IMR-90 (cell line): Measurements from ENCODE around the gene SMC6. TPM values are rescaled to one million over a fixed set of nuclear protein-coding genes. Genes with fewer than 3 reads are reported as not detected.

Experiments used
- ATAC-seq: fragments of 200-7000 bp; cut with Tn5 transposase; 2 replicates; pipeline ENCODE4 v1.9.1; 2020; ENCODE audit warnings: low read depth, mild to moderate bottlenecking, moderate library complexity
- BruUV-seq: library from RNA; stranded (reverse); fragments of 400-500 nt; replicated peaks from 2 replicates; lab custom pipeline; 2021; lab: Mats Ljungman, UMichigan
- CTCF ChIA-PET: fragments of 300-600 bp; formaldehyde crosslinking; extraction: SDS; loops from one replicate; lab custom pipeline; 2021; ENCODE audit warnings: antibody characterized with exemption; lab: Yijun Ruan, JAX
- POLR2A ChIA-PET: fragments of 300-600 bp; sonication (Branson Sonifier 250); formaldehyde crosslinking; loops from one replicate; lab custom pipeline; 2022; ENCODE audit warnings: antibody characterized with exemption; ENCODE audit not compliant: unreplicated experiment; lab: Charles Lee
- DNase-seq: peaks from one replicate; pipeline ENCODE4 v3.0.0; 2013
- H2AFZ ChIP-seq: replicated peaks from 2 replicates; pipeline ENCODE3; 2013; ENCODE audit warnings: low read length, mild to moderate bottlenecking; ENCODE audit not compliant: poor library complexity
- H2AK5ac ChIP-seq: 2 replicates; pipeline ENCODE4 v1.6.1; 2013; ENCODE audit warnings: low read depth, low read length, inconsistent platforms
- H2AK9ac ChIP-seq: replicated peaks from 2 replicates; pipeline ENCODE3; 2013; ENCODE audit warnings: mild to moderate bottlenecking, low read depth, low read length, moderate library complexity; ENCODE audit not compliant: poor library complexity
- H2BK120ac ChIP-seq: 2 replicates; pipeline ENCODE4 v1.6.1; 2013; ENCODE audit warnings: low read depth, low read length, inconsistent platforms
- H2BK15ac ChIP-seq: 3 replicates; pipeline ENCODE4 v1.6.1; 2013; ENCODE audit warnings: low read depth, low read length, inconsistent platforms
- H2BK20ac ChIP-seq: 2 replicates; pipeline ENCODE4 v1.6.1; 2013; ENCODE audit warnings: low read depth, mild to moderate bottlenecking, inconsistent platforms, low read length, moderate library complexity
- H2BK5ac ChIP-seq: 2 replicates; pipeline ENCODE4 v1.6.1; 2013; ENCODE audit warnings: mild to moderate bottlenecking, low read depth, low read length, inconsistent platforms; ENCODE audit not compliant: poor library complexity, severe bottlenecking
- H3K14ac ChIP-seq: replicated peaks from 2 replicates; pipeline ENCODE4 v1.6.1; 2013; ENCODE audit warnings: low read depth, low read length, inconsistent platforms
- H3K18ac ChIP-seq: 2 replicates; pipeline ENCODE4 v1.6.1; 2013; ENCODE audit warnings: low read depth, low read length, control low read depth
- H3K23ac ChIP-seq: 2 replicates; pipeline ENCODE4 v1.6.1; 2013; ENCODE audit warnings: low read depth, low read length, inconsistent platforms
- H3K27ac ChIP-seq: 2 replicates; pipeline ENCODE4 v1.5.1; 2013; ENCODE audit warnings: mild to moderate bottlenecking, control low read depth, low read length; ENCODE audit not compliant: insufficient read depth
- H3K27me3 ChIP-seq: 2 replicates; pipeline ENCODE4 v1.6.1; 2013; ENCODE audit warnings: low read length; ENCODE audit not compliant: control insufficient read depth, insufficient read depth
- H3K36me3 ChIP-seq: 2 replicates; pipeline ENCODE4 v1.6.1; 2013; ENCODE audit warnings: low read length, mixed read lengths; ENCODE audit not compliant: control insufficient read depth, insufficient read depth
- H3K4ac ChIP-seq: 2 replicates; pipeline ENCODE4 v1.6.1; 2013; ENCODE audit warnings: low read depth, low read length, inconsistent platforms
- H3K4me1 ChIP-seq: 2 replicates; pipeline ENCODE4 v1.6.1; 2013; ENCODE audit warnings: low read length, mixed read lengths; ENCODE audit not compliant: control insufficient read depth, insufficient read depth
- H3K4me2 ChIP-seq: 2 replicates; pipeline ENCODE4 v1.6.1; 2013; ENCODE audit warnings: low read depth, mild to moderate bottlenecking, control low read depth, low read length, moderate library complexity
- H3K4me3 ChIP-seq: 2 replicates; pipeline ENCODE4 v1.5.1; 2013; ENCODE audit warnings: low read depth, mild to moderate bottlenecking, control low read depth, low read length, moderate library complexity; ENCODE audit not compliant: insufficient read depth
- H3K56ac ChIP-seq: 2 replicates; pipeline ENCODE4 v1.6.1; 2013; ENCODE audit warnings: low read length, inconsistent platforms; ENCODE audit not compliant: insufficient read depth; ENCODE audit errors: extremely low read depth
- H3K79me1 ChIP-seq, 2 experiments: 2 replicates each; pipeline ENCODE4 v1.6.1; 2013; ENCODE audit warnings: low read length in 2 of 2, inconsistent platforms in 1 of 2, low read depth in 1 of 2
- H3K9ac ChIP-seq: 2 replicates; pipeline ENCODE4 v1.6.1; 2013; ENCODE audit warnings: low read depth, low read length, control low read depth
- H3K9me1 ChIP-seq: 2 replicates; pipeline ENCODE4 v1.6.1; 2013; ENCODE audit warnings: low read length, inconsistent platforms; ENCODE audit not compliant: insufficient read depth
- H3K9me3 ChIP-seq: 2 replicates; pipeline ENCODE4 v1.6.1; 2013; ENCODE audit warnings: low read length; ENCODE audit not compliant: control insufficient read depth, insufficient read depth
- H4K20me1 ChIP-seq: 2 replicates; pipeline ENCODE4 v1.6.1; 2013; ENCODE audit warnings: low read length, inconsistent platforms; ENCODE audit not compliant: insufficient read depth
- H4K5ac ChIP-seq: 2 replicates; pipeline ENCODE4 v1.6.1; 2013; ENCODE audit warnings: mild to moderate bottlenecking, low read depth, low read length, control low read depth
- H4K8ac ChIP-seq, 2 experiments: 2 replicates each; pipeline ENCODE4 v1.6.1; 2013; ENCODE audit warnings: low read depth in 2 of 2, low read length in 2 of 2, control low read depth in 1 of 2, inconsistent platforms in 1 of 2
- H4K91ac ChIP-seq: 2 replicates; pipeline ENCODE4 v1.6.1; 2013; ENCODE audit warnings: low read depth, low read length, inconsistent platforms; ENCODE audit not compliant: insufficient read depth
- MAZ ChIP-seq: IDR thresholded peaks from 2 replicates; pipeline ENCODE4 v1.6.1; 2012; ENCODE audit warnings: low read depth, mild to moderate bottlenecking, low read length, improper control_type of control experiment, moderate library complexity, borderline replicate concordance
- MXI1 ChIP-seq: IDR thresholded peaks from 2 replicates; pipeline ENCODE4 v1.6.1; 2012; ENCODE audit warnings: low read depth, mild to moderate bottlenecking, low read length, moderate library complexity, borderline replicate concordance
- RFX5 ChIP-seq: IDR thresholded peaks from 2 replicates; pipeline ENCODE4 v1.8.0; 2012; ENCODE audit warnings: low read depth, mild to moderate bottlenecking, low read length, moderate library complexity
- WGBS, 2 experiments: methylation state at CpG; one replicate each; pipeline versions ENCODE4 v1.1.5 to v1.1.7; 2013; ENCODE audit warnings: missing lambda C conversion rate in 2 of 2; ENCODE audit not compliant: insufficient read length in 1 of 2; ENCODE audit errors: extremely low coverage in 2 of 2; 5-methylcytosine and 5-hydroxymethylcytosine counted together
- dilution Hi-C: fragments of 300-500 bp; cut with HindIII; formaldehyde crosslinking; loops from one replicate; pipeline ENCODE4 v1.14.3; 2018; ENCODE audit warnings: low sequenced_read_pairs; ENCODE audit not compliant: unreplicated experiment
- in situ Hi-C: fragments of 300-500 bp; cut with MboI; formaldehyde crosslinking; loops from 3 replicates; pipeline ENCODE4 v1.14.3; 2019; ENCODE audit warnings: low sequenced_read_pairs, inconsistent platforms, mixed read lengths
- intact Hi-C: fragments of 100-400 bp; cut with micrococcal nuclease; formaldehyde crosslinking; loops from 2 replicates; pipeline ENCODE4 v1.10.0; 2022
- polyA plus RNA-seq, 3 experiments: library from polyadenylated mRNA; depleted of rRNA; stranded (reverse); fragments of >200 nt; gene quantifications; 2 replicates each; pipeline ENCODE4 v1.2.3, GENCODE V29; 2012; ENCODE audit warnings: low replicate concordance in 1 of 3
- total RNA-seq: library from RNA; depleted of rRNA; stranded (reverse); fragments of >200 nt; gene quantifications from 2 replicates; pipeline ENCODE4 v1.2.3, GENCODE V29; 2012

The SMC6 gene
- total and polyA plus RNA-seq, 2 of the 4 experiments (the other 2 are of a cell fraction), result 6.5 to 10.4 TPM

DNA sequence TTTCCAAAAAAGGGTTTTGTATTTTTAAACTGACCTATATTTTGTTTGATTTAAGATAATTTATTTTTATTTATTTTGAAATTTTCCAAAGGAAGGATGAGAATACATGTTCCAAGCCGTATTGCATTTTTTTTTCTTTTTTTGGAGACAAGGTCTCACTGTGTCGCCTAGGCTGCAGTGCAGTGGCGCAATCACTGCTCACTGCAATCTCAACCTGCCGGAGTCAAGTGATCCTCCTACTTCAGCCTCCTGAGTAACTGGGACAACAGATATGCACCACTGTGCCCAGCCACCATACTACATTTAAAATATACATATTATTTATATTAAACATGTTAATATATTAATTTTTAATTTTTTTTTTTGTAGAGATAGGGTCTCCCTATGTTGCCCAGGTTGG, 15.3 kb upstream of the SMC6 start:
- Histone ChIP-seq H3K9me3 (no peaks in the 10 kb centered on the region), H3K4me3 (no peak overlapping the region), H3K9ac (no peak overlapping the region), H3K27ac (no peak overlapping the region), H3K14ac (no peak overlapping the region), H2AK9ac (no peak overlapping the region), H4K20me1 (no peaks in the 10 kb centered on the region), H3K79me1 (peaks cover 0 to 6% of the 10 kb centered on the region in 2 experiments; a peak in 2 of 4 replicates), H2BK15ac (no peak overlapping the region), H3K18ac (no peak overlapping the region), H2AK5ac (no peak overlapping the region), H3K4me2 (no peak overlapping the region), H4K8ac (no peak overlapping the region), H4K91ac (no peak overlapping the region), H3K4me1 (no peaks in the 10 kb centered on the region), H3K36me3 (peaks cover 4% of the 10 kb centered on the region; the same call in 1 of the 2 replicates), H3K56ac (no peak overlapping the region), H2BK5ac (no peak overlapping the region), H4K5ac (no peak overlapping the region), H3K4ac (no peak overlapping the region), H3K23ac (no peak overlapping the region), H2AFZ (no peak overlapping the region), H2BK20ac (no peak overlapping the region), H3K27me3 (no peaks in the 10 kb centered on the region), H3K9me1 (no peaks in the 10 kb centered on the region; the same call in 1 of the 2 replicates), H2BK120ac (no peak overlapping the region)
- BruUV-seq, result no TSS peak
- POLR2A ChIA-PET, result no interaction called here
- no CpG with 5 or more reads among the region's 4 CpGs for WGBS, 2 experiments
- CTCF ChIA-PET, result no interaction called here
- dilution Hi-C loops, result no loop called here
- no peak for TF ChIP-seq MAZ
- no peak for TF ChIP-seq RFX5
- no peak for TF ChIP-seq MXI1
- intact Hi-C loops, result no loop called here
- in situ Hi-C loops, result no loop called here
- no peak for ATAC-seq
- no peak for DNase-seq
